RPMI8226 (cell line): Measurements from ENCODE around the gene ARHGAP22.
A peak's percentile ranks its signal among the peaks of the same experiment; 100 is the strongest.

Experiments used
- DNase-seq: peaks from one replicate; pipeline ENCODE4 v3.0.0-alpha.2; 2015

Gene ARHGAP22

GRCh38 chr10:48474765-48475365 is 130.0 kb downstream of the ARHGAP22 start:
- no peak for DNase-seq

GRCh38 chr10:48473704-48474103 is 131.2 kb downstream of the ARHGAP22 start:
- no peak for DNase-seq

GRCh38 chr10:48472501-48473069 is 132.3 kb downstream of the ARHGAP22 start:
- no peak for DNase-seq

- no peak for DNase-seq
Measured at GRCh38 chr10:48470893-48471805, 133.7 kb downstream of the ARHGAP22 start.

GRCh38 chr10:48470115-48470892 is 134.6 kb downstream of the ARHGAP22 start:
- no peak for DNase-seq

GRCh38 chr10:48469516-48470020 is 135.3 kb downstream of the ARHGAP22 start:
- no peak for DNase-seq

- DNase-seq: no peak
Measured at GRCh38 chr10:48468866-48469511, 135.9 kb downstream of the ARHGAP22 start.

- DNase-seq: no peak
Measured at GRCh38 chr10:48468130-48468790, 136.6 kb downstream of the ARHGAP22 start.

GRCh38 chr10:48467669-48468068 is 137.2 kb downstream of the ARHGAP22 start:
- peak; percentile 54 for DNase-seq

- no peak for DNase-seq
Measured at GRCh38 chr10:48466611-48467240, 138.1 kb downstream of the ARHGAP22 start.

- no peak for DNase-seq
Measured at GRCh38 chr10:48465860-48466521, 138.9 kb downstream of the ARHGAP22 start.

GRCh38 chr10:48464871-48465736 is 139.8 kb downstream of the ARHGAP22 start:
- no peak for DNase-seq

GRCh38 chr10:48464121-48464870 is 140.6 kb downstream of the ARHGAP22 start:
- no peak for DNase-seq

- DNase-seq: no peak
Measured at GRCh38 chr10:48463318-48464003, 141.4 kb downstream of the ARHGAP22 start.

GRCh38 chr10:48462482-48463020 is 142.3 kb downstream of the ARHGAP22 start:
- no peak for DNase-seq

- DNase-seq: no peak
Measured at GRCh38 chr10:48461623-48462481, 143.0 kb downstream of the ARHGAP22 start.

- no peak for DNase-seq
Measured at GRCh38 chr10:48460182-48460581, 144.7 kb downstream of the ARHGAP22 start.
